NCI-H510A (cell line): ENCODE results near the gene FAM151B.

ENCODE experiments used
- DNase-seq: peaks from one replicate; lab custom pipeline; 2025; lab: John Stamatoyannopoulos, UW

The FAM151B gene

DNA sequence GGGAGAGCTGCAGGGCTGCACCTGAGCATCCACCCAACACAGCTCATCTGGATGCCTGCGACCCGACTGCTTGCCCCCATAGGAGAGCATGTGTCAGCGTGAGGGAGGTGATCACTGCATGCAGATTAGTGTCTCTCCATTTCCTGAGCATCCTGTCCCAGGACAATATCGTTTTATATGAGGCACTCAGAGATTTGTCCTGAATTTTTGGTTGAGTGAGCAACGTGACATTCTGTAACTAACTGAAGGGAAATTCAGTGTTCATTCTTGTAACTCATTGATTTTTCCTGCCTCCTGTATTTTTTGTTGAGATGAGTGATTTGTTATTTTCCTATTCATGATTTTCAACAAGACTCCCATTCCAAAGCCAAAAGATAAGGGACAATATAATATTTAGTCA, 102.9 kb downstream of the FAM151B start:
- no peak for DNase-seq

DNA sequence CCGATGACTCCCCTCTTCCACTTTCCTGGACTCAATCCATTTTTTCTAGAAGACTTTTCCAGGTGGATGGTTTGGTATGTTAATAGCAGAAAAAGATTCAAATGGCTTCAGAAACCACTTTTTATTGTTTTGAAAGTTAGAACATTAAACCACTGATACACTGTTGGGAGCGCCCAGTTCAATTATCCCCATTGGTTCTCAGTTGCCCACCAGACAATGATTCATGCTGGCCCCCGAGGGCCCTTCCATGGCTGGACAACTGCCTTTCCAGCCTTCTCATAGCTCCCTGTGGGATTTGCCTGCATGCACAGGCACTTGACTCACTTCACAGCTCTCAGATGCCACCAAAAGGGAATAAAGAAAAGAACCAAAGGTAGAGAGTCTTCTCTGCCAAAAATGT, 103.5 kb downstream of the FAM151B start:
- DNase-seq: no peak

DNA sequence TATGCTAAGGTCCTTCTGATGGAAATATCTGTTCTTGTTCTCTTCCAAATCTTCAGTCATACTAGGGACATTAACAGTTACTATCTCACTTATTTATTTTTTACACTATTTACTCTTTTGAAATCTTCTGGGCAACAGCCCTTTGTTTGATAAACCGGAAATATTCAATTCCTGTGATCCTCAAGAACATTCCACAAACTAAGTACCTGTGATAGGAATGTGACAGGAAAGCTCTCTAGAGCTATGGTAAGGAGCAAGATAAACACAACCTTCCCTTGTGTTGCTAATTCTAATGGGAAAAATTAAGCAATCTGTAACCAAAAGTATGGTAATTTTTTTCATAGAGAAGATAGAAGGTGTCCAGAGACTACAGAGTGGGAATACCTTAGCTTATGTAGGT, 104.2 kb downstream of the FAM151B start:
- DNase-seq: no peak
